WERI-Rb-1 (cell line): ENCODE results near the gene CNNM4.

Experiments
- DNase-seq: peaks from one replicate; pipeline ENCODE4 v3.0.0-alpha.2; 2020
- H3K27ac ChIP-seq: fragments of 250-450 bp; sonication (Bioruptor Pico); 2 replicates; pipeline ENCODE4 v1.5.1; 2020; ENCODE audit warnings: mild to moderate bottlenecking, moderate library complexity
- H3K27me3 ChIP-seq: fragments of 250-450 bp; sonication (Bioruptor Pico); 2 replicates; pipeline ENCODE4 v1.5.1; 2021; ENCODE audit warnings: mild to moderate bottlenecking, low read depth, moderate library complexity; ENCODE audit not compliant: insufficient read depth, severe bottlenecking
- H3K36me3 ChIP-seq: fragments of 250-450 bp; sonication (Bioruptor Pico); 2 replicates; pipeline ENCODE4 v1.5.1; 2020; ENCODE audit warnings: mild to moderate bottlenecking, moderate library complexity
- H3K4me3 ChIP-seq: 2 replicates; pipeline ENCODE4 v1.5.1; 2011; ENCODE audit warnings: low read depth, mild to moderate bottlenecking, control low read depth, low read length
- H3K9me3 ChIP-seq: fragments of 250-450 bp; sonication (Bioruptor Pico); 2 replicates; pipeline ENCODE4 v1.5.1; 2021; ENCODE audit warnings: mild to moderate bottlenecking, moderate library complexity; ENCODE audit not compliant: severe bottlenecking
- CTCF ChIP-seq: IDR thresholded peaks from 2 replicates; pipeline ENCODE4 v1.5.1; 2011; ENCODE audit warnings: low read depth, mild to moderate bottlenecking, control low read depth, inconsistent platforms, low read length

Gene CNNM4

GRCh38 chr2:96754317-96754716, 6.4 kb upstream of the CNNM4 start:
- no peak for DNase-seq
- H3K27ac ChIP-seq: no peak overlapping the region
- TF ChIP-seq CTCF: no peak
- no peak overlapping the region for H3K4me3 ChIP-seq
- no peaks in the 10 kb centered on the region for H3K27me3 ChIP-seq
- H3K9me3 ChIP-seq: no peaks in the 10 kb centered on the region
- H3K36me3 ChIP-seq: no peaks in the 10 kb centered on the region

- Histone ChIP-seq H3K4me3 (no peak overlapping the region), H3K27me3 (no peaks in the 10 kb centered on the region), H3K36me3 (no peaks in the 10 kb centered on the region), H3K27ac (no peak overlapping the region), H3K9me3 (no peaks in the 10 kb centered on the region)
- no peak for TF ChIP-seq CTCF
- DNase-seq: no peak
These were observed 3.8 kb upstream of the CNNM4 start for GRCh38 chr2:96756788-96757476.

GRCh38 chr2:96757477-96757860, 3.2 kb upstream of the CNNM4 start:
- TF ChIP-seq CTCF: no peak
- Histone ChIP-seq H3K36me3 (no peaks in the 10 kb centered on the region), H3K27ac (no peak overlapping the region), H3K4me3 (no peak overlapping the region), H3K9me3 (no peaks in the 10 kb centered on the region), H3K27me3 (no peaks in the 10 kb centered on the region)
- no peak for DNase-seq

GRCh38 chr2:96758987-96759386, 1.7 kb upstream of the CNNM4 start:
- H3K27ac ChIP-seq: no peak overlapping the region
- no peaks in the 10 kb centered on the region for H3K9me3 ChIP-seq
- no peak for TF ChIP-seq CTCF
- H3K4me3 ChIP-seq: no peak overlapping the region
- no peaks in the 10 kb centered on the region for H3K27me3 ChIP-seq
- no peak for DNase-seq
- H3K36me3 ChIP-seq: no peaks in the 10 kb centered on the region

GRCh38 chr2:96759548-96759947, 1.2 kb upstream of the CNNM4 start:
- TF ChIP-seq CTCF: no peak
- no peak overlapping the region for H3K4me3 ChIP-seq
- H3K27ac ChIP-seq: no peak overlapping the region
- DNase-seq: no peak
- H3K9me3 ChIP-seq: no peaks in the 10 kb centered on the region
- no peaks in the 10 kb centered on the region for H3K27me3 ChIP-seq
- no peaks in the 10 kb centered on the region for H3K36me3 ChIP-seq
